Subcutaneous adipose tissue (tissue), 4 donors: ENCODE data around the gene GFM2. TPM values are rescaled to one million over a fixed set of nuclear protein-coding genes. Genes with fewer than 3 reads are reported as not detected.

Source experiments
- small RNA-seq: library from RNA; depleted of rRNA; stranded (forward); fragments of <200 nt; gene quantifications from one replicate; pipeline ENCODE3, GENCODE V24; 2016
- total RNA-seq, 4 donors: library from RNA; depleted of rRNA; stranded (reverse); fragments of >200 nt; gene quantifications; one replicate each; pipeline ENCODE4 v1.1.0, GENCODE V29; 2016
- TF ChIP-seq, protein P1 (sequence below): fragments of 450-650 bp; IDR thresholded peaks from one replicate; pipeline ENCODE4 v1.5.1; 2016; ENCODE audit warnings: low read depth, mild to moderate bottlenecking, control low read depth, antibody characterized with exemption, moderate library complexity

The GFM2 gene
- total RNA-seq, 4 donors from 2014 or later, result 17.7 to 22.9 (median 20.3) TPM

DNA sequence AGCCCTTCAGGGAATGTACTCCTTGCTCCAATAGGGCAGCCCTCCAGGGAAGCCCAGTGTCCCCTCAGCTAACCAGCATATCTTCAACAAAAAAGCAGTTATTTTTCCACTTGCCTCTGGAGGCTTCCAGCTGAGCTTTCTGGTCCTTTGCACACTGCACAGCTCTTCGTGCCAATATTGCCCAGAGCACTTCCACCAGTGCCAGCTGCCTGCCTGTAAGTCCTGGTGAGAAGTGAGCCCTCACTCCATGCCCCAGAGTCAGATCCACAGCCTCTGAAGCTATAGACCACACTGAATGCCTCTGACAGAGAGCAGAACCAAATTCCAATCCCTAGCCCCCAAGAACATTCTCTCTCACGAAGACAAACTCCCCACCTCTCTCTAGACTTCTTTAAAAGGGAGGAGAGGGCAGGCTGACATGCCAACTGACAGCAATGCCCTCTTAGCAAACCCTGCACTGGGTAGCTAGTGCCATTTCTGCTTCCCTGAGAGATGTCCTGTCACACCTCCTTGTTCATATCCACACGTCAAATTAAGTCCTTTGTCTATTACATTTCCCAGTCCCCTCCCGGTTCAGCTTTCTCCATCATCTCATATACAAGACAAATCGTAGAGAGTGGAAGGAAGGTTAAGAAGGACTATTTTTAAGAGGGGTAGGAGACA, 94.6 kb downstream of the GFM2 start:
- TF ChIP-seq, protein P1, sequence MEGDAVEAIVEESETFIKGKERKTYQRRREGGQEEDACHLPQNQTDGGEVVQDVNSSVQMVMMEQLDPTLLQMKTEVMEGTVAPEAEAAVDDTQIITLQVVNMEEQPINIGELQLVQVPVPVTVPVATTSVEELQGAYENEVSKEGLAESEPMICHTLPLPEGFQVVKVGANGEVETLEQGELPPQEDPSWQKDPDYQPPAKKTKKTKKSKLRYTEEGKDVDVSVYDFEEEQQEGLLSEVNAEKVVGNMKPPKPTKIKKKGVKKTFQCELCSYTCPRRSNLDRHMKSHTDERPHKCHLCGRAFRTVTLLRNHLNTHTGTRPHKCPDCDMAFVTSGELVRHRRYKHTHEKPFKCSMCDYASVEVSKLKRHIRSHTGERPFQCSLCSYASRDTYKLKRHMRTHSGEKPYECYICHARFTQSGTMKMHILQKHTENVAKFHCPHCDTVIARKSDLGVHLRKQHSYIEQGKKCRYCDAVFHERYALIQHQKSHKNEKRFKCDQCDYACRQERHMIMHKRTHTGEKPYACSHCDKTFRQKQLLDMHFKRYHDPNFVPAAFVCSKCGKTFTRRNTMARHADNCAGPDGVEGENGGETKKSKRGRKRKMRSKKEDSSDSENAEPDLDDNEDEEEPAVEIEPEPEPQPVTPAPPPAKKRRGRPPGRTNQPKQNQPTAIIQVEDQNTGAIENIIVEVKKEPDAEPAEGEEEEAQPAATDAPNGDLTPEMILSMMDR, result no peak

Small RNA genes lying within 50 kb of the gene (small RNA-seq; reads per million reads assigned to genes)
- gene RNU6-658P, result not detected

Other genes with a start within 250 kb of the GFM2 start
- gene ENC1, start 126.4 kb downstream of the GFM2 start, total RNA-seq, result 10 to 100 TPM in 1 of 4 donors, 1 to 10 TPM in 3; 2.8 to 20.4 (median 6.9) TPM
- 100 to 1,000 TPM in 3 of 4 donors, 10 to 100 TPM in 1; 89.3 to 462 (median 184) TPM for gene HEXB, start 81.9 kb downstream of the GFM2 start, total RNA-seq
- 100 to 1,000 TPM in 3 of 4 donors, 10 to 100 TPM in 1; 94.2 to 114 (median 110) TPM for gene NSA2, start 132 bp upstream of the GFM2 start, total RNA-seq
- 1 to 10 TPM in 1 of 4 donors, under 1 TPM in 2, not detected in 1; 0.17 to 2.3 (median 0.33) TPM for gene FAM169A, start 99.3 kb upstream of the GFM2 start, total RNA-seq